ENCODE results near the gene SMARCD1.
"Not testable (repeated sequence)": the region's sequence is repeated elsewhere in the genome, so short reads cannot be mapped to it uniquely, and the experiment has no call there.

Gene SMARCD1

GRCh38 chr12:50142993-50143392, 57.9 kb downstream of the SMARCD1 start:
- DNase-seq (ENCODE audit: low read depth in 2 of 2): no peak

DNA sequence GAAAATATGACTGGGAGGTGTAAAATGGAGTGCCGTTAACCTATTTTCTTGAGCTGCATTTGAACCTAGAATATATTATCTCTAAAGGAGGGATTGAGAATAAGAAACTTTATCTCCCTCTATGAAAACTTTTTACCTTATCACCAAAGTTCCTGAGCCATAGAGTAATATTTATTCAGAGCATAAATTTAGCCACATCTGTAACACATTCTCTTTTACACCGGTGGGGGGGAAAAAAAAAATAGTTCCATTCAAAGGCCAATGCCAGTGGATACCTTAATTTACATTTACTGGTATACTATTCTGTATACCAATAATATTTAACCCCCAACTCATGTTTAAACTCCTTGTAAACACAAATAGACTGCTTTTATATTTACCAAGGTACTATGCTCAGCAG, 60.3 kb downstream of the SMARCD1 start:
- DNase-seq (ENCODE audit: low read depth in 2 of 2): no peak

DNA sequence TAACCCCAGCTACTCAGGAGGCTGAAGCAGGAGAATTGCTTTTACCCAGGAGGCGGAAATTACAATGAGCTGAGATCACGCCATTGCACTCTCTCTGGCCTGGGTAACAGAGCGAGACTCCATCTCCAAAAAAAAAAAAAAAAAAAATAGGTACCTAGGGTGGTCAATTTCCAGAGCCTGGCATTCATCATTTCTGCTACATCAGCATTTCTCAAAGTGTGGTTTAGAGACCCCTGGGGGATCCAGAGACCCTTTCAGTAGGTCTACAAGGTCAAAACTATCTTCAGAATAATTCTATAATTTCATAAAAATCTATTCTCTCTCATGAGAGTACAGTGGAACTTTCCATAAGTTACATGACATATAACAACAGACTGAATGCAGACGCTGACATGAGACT, 62.1 kb downstream of the SMARCD1 start:
- no peak for DNase-seq (ENCODE audit: low read depth in 2 of 2)

DNA sequence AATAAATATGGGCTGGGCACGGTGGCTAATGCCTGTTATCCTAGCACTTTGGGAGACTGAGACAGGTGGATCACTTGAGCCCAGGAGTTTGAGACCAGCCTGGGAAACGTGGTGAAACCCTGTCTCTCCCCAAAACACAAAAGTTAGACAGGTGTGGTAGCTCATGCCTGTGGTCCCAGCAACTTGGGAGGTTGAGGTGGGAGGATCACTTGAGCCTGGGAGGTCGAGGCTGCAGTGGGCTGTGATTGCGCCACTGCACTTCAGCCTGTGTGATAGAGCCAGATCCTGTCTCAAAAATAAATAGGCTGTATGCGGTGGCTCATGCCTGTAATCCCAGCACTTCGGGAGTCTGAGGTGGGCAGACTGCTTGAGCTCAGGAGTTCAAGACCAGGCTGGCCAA, 62.9 kb downstream of the SMARCD1 start:
- not testable (repeated sequence) for DNase-seq (ENCODE audit: low read depth in 2 of 2)

GRCh38 chr12:50149311-50149710, 64.2 kb downstream of the SMARCD1 start:
- DNase-seq (ENCODE audit: low read depth in 2 of 2): no peak
